ENCODE measurements around the gene ITGBL1.

ITGBL1 gene

GRCh38 chr13:101711307-101712025 is 259.0 kb downstream of the ITGBL1 start:
- Histone ChIP-seq H3K4me3 (ENCODE audit: low read length) (no peak overlapping the region), H3K9me3 (ENCODE audit: control insufficient read depth, insufficient read depth, low read length) (no peaks in the 10 kb centered on the region), H3K36me3 (ENCODE audit: control insufficient read depth, insufficient read depth, low read length) (no peaks in the 10 kb centered on the region), H3K27ac (ENCODE audit: low read length) (no peak overlapping the region), H3K4me1 (ENCODE audit: control insufficient read depth, insufficient read depth, low read length) (no peaks in the 10 kb centered on the region), H3K27me3 (ENCODE audit: control insufficient read depth, insufficient read depth, low read length) (no peaks in the 10 kb centered on the region)
- no CpG with 5 or more reads among the region's 2 CpGs for whole genome bisulfite sequencing (ENCODE audit: insufficient coverage, insufficient read length)
- no peak for DNase-seq (ENCODE audit: low read depth, low spot score)

- Histone ChIP-seq H3K4me1 (ENCODE audit: control insufficient read depth, insufficient read depth, low read length) (no peaks in the 10 kb centered on the region), H3K27ac (ENCODE audit: low read length) (no peak overlapping the region), H3K9me3 (ENCODE audit: control insufficient read depth, insufficient read depth, low read length) (no peaks in the 10 kb centered on the region), H3K4me3 (ENCODE audit: low read length) (no peak overlapping the region), H3K27me3 (ENCODE audit: control insufficient read depth, insufficient read depth, low read length) (no peaks in the 10 kb centered on the region), H3K36me3 (ENCODE audit: control insufficient read depth, insufficient read depth, low read length) (no peaks in the 10 kb centered on the region)
- no peak for DNase-seq (ENCODE audit: low read depth, low spot score)
- no CpG with 5 or more reads among the region's 2 CpGs for WGBS (ENCODE audit: insufficient coverage, insufficient read length)
Observed at GRCh38 chr13:101712026-101712348, 259.5 kb downstream of the ITGBL1 start.

DNA sequence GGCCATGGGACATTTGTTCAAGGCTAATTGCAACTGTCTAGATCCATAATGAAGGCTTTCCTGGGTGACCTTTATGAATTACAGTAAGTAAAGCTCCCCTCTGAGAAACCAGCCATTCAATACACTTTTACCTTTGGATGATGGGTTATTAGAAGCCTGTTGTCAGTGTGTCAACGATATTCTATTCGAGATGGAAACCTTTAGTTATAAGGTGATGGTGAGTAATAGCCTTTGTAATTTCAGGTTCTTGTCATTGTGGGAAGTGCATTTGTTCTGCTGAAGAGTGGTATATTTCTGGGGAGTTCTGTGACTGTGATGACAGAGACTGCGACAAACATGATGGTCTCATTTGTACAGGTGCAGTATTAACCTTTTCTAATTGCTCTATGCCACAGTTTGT is 261.7 kb downstream of the ITGBL1 start:
- H3K4me3 ChIP-seq (ENCODE audit: low read length), result no peak overlapping the region
- DNase-seq (ENCODE audit: low read depth, low spot score), result no peak
- no CpG with 5 or more reads among the region's 3 CpGs for WGBS (ENCODE audit: insufficient coverage, insufficient read length)
- no peaks in the 10 kb centered on the region for H3K36me3 ChIP-seq (ENCODE audit: control insufficient read depth, insufficient read depth, low read length)
- no peaks in the 10 kb centered on the region for H3K9me3 ChIP-seq (ENCODE audit: control insufficient read depth, insufficient read depth, low read length)
- no peaks in the 10 kb centered on the region for H3K4me1 ChIP-seq (ENCODE audit: control insufficient read depth, insufficient read depth, low read length)
- H3K27ac ChIP-seq (ENCODE audit: low read length), result no peak overlapping the region
- no peaks in the 10 kb centered on the region for H3K27me3 ChIP-seq (ENCODE audit: control insufficient read depth, insufficient read depth, low read length)

DNA sequence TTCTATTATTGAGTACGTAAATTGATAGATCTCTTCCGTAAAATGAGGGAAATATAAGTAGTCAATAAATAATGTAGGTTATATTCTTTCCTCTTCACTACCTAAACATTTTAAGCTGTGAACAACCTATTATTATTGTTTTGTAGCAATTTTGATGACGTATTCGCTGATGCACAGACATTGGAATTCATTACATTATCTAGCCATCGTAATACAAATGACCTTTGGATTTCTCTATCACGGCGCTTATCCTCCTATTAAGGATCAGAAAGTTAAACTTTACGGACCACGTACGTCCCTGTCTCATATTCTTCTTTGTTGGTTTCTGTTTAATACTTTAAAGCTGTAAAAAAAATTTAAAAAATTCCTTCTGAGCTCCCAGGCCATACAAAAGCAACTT is 264.9 kb downstream of the ITGBL1 start:
- H3K9me3 ChIP-seq (ENCODE audit: control insufficient read depth, insufficient read depth, low read length), result no peaks in the 10 kb centered on the region
- H3K4me3 ChIP-seq (ENCODE audit: low read length), result no peak overlapping the region
- no CpG with 5 or more reads among the region's 10 CpGs for WGBS (ENCODE audit: insufficient coverage, insufficient read length)
- no peak for DNase-seq (ENCODE audit: low read depth, low spot score)
- H3K4me1 ChIP-seq (ENCODE audit: control insufficient read depth, insufficient read depth, low read length), result no peaks in the 10 kb centered on the region
- H3K27me3 ChIP-seq (ENCODE audit: control insufficient read depth, insufficient read depth, low read length), result no peaks in the 10 kb centered on the region
- no peaks in the 10 kb centered on the region for H3K36me3 ChIP-seq (ENCODE audit: control insufficient read depth, insufficient read depth, low read length)
- no peak overlapping the region for H3K27ac ChIP-seq (ENCODE audit: low read length)

- Histone ChIP-seq H3K27me3 (ENCODE audit: control insufficient read depth, insufficient read depth, low read length) (no peaks in the 10 kb centered on the region), H3K9me3 (ENCODE audit: control insufficient read depth, insufficient read depth, low read length) (no peaks in the 10 kb centered on the region), H3K4me3 (ENCODE audit: low read length) (no peak overlapping the region), H3K27ac (ENCODE audit: low read length) (no peak overlapping the region), H3K4me1 (ENCODE audit: control insufficient read depth, insufficient read depth, low read length) (no peaks in the 10 kb centered on the region), H3K36me3 (ENCODE audit: control insufficient read depth, insufficient read depth, low read length) (no peaks in the 10 kb centered on the region)
- DNase-seq (ENCODE audit: low read depth, low spot score), result no peak
- no CpG with 5 or more reads among the region's 3 CpGs for WGBS (ENCODE audit: insufficient coverage, insufficient read length)
Observed at GRCh38 chr13:101718496-101718895, 266.0 kb downstream of the ITGBL1 start.

GRCh38 chr13:101726681-101727080 is 274.2 kb downstream of the ITGBL1 start:
- DNase-seq (ENCODE audit: low read depth, low spot score), result no peak
- Histone ChIP-seq H3K27ac (ENCODE audit: low read length) (no peak overlapping the region), H3K9me3 (ENCODE audit: control insufficient read depth, insufficient read depth, low read length) (no peaks in the 10 kb centered on the region), H3K36me3 (ENCODE audit: control insufficient read depth, insufficient read depth, low read length) (no peaks in the 10 kb centered on the region), H3K4me3 (ENCODE audit: low read length) (no peak overlapping the region), H3K27me3 (ENCODE audit: control insufficient read depth, insufficient read depth, low read length) (no peaks in the 10 kb centered on the region), H3K4me1 (ENCODE audit: control insufficient read depth, insufficient read depth, low read length) (no peaks in the 10 kb centered on the region)
- WGBS (ENCODE audit: insufficient coverage, insufficient read length), result no CpG with 5 or more reads among the region's 2 CpGs

DNA sequence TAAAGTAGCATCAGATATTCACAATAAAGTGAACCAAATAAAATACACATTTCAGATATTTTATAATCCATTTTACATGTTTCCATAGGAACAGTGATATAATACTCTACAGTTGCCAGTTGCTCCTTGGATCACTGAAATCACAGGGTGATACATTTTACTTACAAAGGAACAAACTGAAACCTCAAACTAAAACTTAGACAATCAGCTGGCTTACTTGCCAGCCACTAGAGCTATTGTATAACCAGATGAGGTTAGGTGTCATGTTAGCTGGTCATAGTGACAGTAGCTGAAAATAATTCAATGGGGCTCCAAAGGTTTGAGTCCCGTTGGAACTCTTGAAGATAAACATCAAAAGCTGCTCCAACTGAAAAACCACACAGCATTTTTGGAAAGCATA is 274.6 kb downstream of the ITGBL1 start:
- H3K9me3 ChIP-seq (ENCODE audit: control insufficient read depth, insufficient read depth, low read length), result no peaks in the 10 kb centered on the region
- WGBS (ENCODE audit: insufficient coverage, insufficient read length), result no CpG with 5 or more reads among the region's 1 CpG
- no peak for DNase-seq (ENCODE audit: low read depth, low spot score)

DNA sequence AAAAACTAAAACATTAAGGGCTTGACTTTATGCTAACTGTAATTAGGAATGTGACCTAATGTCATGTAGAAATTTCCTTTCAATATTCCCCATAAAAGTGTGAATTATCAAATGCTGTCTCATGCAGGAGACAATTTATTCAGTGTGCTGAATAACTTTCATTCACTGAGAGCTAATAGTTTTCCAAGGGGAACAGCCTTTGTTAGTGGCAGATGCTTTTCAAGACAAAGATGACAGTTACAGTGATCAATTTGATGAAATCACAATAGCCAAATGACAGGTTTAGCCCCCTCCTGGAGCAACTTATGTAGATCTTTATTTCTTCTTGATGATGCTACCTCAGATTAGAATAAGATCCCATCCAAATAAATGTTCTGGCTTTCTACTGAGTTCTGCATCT is 275.5 kb downstream of the ITGBL1 start:
- Histone ChIP-seq H3K36me3 (ENCODE audit: control insufficient read depth, insufficient read depth, low read length) (no peaks in the 10 kb centered on the region), H3K9me3 (ENCODE audit: control insufficient read depth, insufficient read depth, low read length) (no peaks in the 10 kb centered on the region), H3K4me1 (ENCODE audit: control insufficient read depth, insufficient read depth, low read length) (no peaks in the 10 kb centered on the region), H3K4me3 (ENCODE audit: low read length) (no peak overlapping the region), H3K27me3 (ENCODE audit: control insufficient read depth, insufficient read depth, low read length) (no peaks in the 10 kb centered on the region), H3K27ac (ENCODE audit: low read length) (no peak overlapping the region)
- no peak for DNase-seq (ENCODE audit: low read depth, low spot score)

More for the DNA sequence above, 274.6 kb downstream of the ITGBL1 start:
- Histone ChIP-seq H3K4me3 (ENCODE audit: low read length) (no peak overlapping the region), H3K36me3 (ENCODE audit: control insufficient read depth, insufficient read depth, low read length) (no peaks in the 10 kb centered on the region), H3K27me3 (ENCODE audit: control insufficient read depth, insufficient read depth, low read length) (no peaks in the 10 kb centered on the region), H3K27ac (ENCODE audit: low read length) (no peak overlapping the region), H3K4me1 (ENCODE audit: control insufficient read depth, insufficient read depth, low read length) (no peaks in the 10 kb centered on the region)

GRCh38 chr13:101728615-101729014 is 276.1 kb downstream of the ITGBL1 start:
- Histone ChIP-seq H3K27me3 (ENCODE audit: control insufficient read depth, insufficient read depth, low read length) (no peaks in the 10 kb centered on the region), H3K4me1 (ENCODE audit: control insufficient read depth, insufficient read depth, low read length) (no peaks in the 10 kb centered on the region), H3K27ac (ENCODE audit: low read length) (no peak overlapping the region), H3K4me3 (ENCODE audit: low read length) (no peak overlapping the region), H3K36me3 (ENCODE audit: control insufficient read depth, insufficient read depth, low read length) (no peaks in the 10 kb centered on the region), H3K9me3 (ENCODE audit: control insufficient read depth, insufficient read depth, low read length) (no peaks in the 10 kb centered on the region)
- WGBS (ENCODE audit: insufficient coverage, insufficient read length), result no CpG with 5 or more reads among the region's 3 CpGs
- no peak for DNase-seq (ENCODE audit: low read depth, low spot score)

DNA sequence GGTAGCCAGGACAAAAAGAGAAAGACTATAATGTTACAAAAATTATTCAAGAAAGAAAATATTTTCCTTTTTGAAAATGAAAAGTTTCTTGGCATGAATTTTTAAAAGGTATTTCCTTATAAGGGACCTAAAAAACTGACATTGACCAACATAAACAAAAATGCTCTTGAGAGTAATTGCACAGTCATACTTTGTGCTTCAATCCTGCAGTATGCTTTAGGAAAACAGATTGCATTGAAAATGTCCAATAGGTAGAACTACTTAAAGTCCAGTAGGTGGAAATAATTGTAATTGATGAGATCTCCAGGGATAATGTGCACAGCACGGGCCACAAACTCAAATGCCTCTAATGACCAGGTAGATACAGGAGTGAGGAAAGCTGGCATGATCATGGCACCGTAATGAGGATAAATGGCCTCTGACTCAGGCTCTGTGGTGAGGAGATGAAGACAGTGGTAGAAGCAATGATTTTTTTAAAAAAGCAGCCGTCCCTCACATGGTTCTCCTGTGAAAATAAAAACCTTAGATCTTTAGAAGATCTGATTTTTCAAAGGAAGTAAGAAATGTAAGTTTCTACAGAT is 278.0 kb downstream of the ITGBL1 start:
- H3K9me3 ChIP-seq (ENCODE audit: control insufficient read depth, insufficient read depth, low read length), result no peaks in the 10 kb centered on the region
- H3K4me1 ChIP-seq (ENCODE audit: control insufficient read depth, insufficient read depth, low read length), result no peaks in the 10 kb centered on the region
- WGBS (ENCODE audit: insufficient coverage, insufficient read length), result no CpG with 5 or more reads among the region's 3 CpGs
- no peak overlapping the region for H3K4me3 ChIP-seq (ENCODE audit: low read length)
- no peak overlapping the region for H3K27ac ChIP-seq (ENCODE audit: low read length)
- H3K27me3 ChIP-seq (ENCODE audit: control insufficient read depth, insufficient read depth, low read length), result no peaks in the 10 kb centered on the region
- H3K36me3 ChIP-seq (ENCODE audit: control insufficient read depth, insufficient read depth, low read length), result no peaks in the 10 kb centered on the region
- DNase-seq (ENCODE audit: low read depth, low spot score), result no peak

GRCh38 chr13:101736566-101736965 is 284.1 kb downstream of the ITGBL1 start:
- Histone ChIP-seq H3K27me3 (ENCODE audit: control insufficient read depth, insufficient read depth, low read length) (no peaks in the 10 kb centered on the region), H3K36me3 (ENCODE audit: control insufficient read depth, insufficient read depth, low read length) (no peaks in the 10 kb centered on the region), H3K9me3 (ENCODE audit: control insufficient read depth, insufficient read depth, low read length) (no peaks in the 10 kb centered on the region), H3K4me1 (ENCODE audit: control insufficient read depth, insufficient read depth, low read length) (no peaks in the 10 kb centered on the region), H3K4me3 (ENCODE audit: low read length) (no peak overlapping the region), H3K27ac (ENCODE audit: low read length) (no peak overlapping the region)
- no peak for DNase-seq (ENCODE audit: low read depth, low spot score)
- WGBS (ENCODE audit: insufficient coverage, insufficient read length), result no CpG with 5 or more reads among the region's 3 CpGs

All from iPS DF 6.9 (cell line).